ENCODE results near the gene TBCD. TPM values are rescaled to one million over a fixed set of nuclear protein-coding genes. Genes with fewer than 3 reads are reported as not detected.

Gene TBCD
- total RNA-seq, 1 donor from 2014 or later: 84.8 TPM

DNA sequence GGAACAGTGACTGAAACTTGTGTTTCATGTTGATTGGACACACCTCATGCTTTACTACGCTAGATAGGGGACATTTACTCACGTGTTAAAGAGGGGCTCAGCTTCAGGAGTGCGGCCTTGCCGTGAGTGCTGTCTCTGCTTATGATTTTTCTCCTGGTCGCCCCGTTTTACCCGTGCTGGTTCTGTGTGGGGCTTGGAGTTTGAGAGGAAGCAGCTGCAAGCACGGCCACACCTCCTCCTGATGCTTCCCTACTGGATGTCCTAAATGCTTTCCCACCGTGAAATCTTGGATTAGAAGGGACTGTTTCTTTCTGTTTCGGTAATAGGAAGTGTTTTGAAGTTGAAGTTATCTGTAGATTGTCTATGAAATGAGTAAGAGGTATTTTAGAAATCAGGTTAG lies 141.9 kb downstream of the TBCD start:
- H3K27ac ChIP-seq: peak overlapping the region; percentile 13
- H3K4me3 ChIP-seq: no peak overlapping the region
- no peaks in the 10 kb centered on the region for H3K9me3 ChIP-seq
- no peaks in the 10 kb centered on the region for H3K27me3 ChIP-seq (ENCODE audit: low read depth)
- H3K4me1 ChIP-seq: peaks cover 37% of the 10 kb centered on the region
- TF ChIP-seq, protein P1, sequence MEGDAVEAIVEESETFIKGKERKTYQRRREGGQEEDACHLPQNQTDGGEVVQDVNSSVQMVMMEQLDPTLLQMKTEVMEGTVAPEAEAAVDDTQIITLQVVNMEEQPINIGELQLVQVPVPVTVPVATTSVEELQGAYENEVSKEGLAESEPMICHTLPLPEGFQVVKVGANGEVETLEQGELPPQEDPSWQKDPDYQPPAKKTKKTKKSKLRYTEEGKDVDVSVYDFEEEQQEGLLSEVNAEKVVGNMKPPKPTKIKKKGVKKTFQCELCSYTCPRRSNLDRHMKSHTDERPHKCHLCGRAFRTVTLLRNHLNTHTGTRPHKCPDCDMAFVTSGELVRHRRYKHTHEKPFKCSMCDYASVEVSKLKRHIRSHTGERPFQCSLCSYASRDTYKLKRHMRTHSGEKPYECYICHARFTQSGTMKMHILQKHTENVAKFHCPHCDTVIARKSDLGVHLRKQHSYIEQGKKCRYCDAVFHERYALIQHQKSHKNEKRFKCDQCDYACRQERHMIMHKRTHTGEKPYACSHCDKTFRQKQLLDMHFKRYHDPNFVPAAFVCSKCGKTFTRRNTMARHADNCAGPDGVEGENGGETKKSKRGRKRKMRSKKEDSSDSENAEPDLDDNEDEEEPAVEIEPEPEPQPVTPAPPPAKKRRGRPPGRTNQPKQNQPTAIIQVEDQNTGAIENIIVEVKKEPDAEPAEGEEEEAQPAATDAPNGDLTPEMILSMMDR (IDR thresholded peaks at IDR 0.05): no peak
- intact Hi-C loops (cut with DNase I): no loop called here
- no peak for DNase-seq
- H3K36me3 ChIP-seq: peaks cover 20% of the 10 kb centered on the region
- ATAC-seq: no peak

DNA sequence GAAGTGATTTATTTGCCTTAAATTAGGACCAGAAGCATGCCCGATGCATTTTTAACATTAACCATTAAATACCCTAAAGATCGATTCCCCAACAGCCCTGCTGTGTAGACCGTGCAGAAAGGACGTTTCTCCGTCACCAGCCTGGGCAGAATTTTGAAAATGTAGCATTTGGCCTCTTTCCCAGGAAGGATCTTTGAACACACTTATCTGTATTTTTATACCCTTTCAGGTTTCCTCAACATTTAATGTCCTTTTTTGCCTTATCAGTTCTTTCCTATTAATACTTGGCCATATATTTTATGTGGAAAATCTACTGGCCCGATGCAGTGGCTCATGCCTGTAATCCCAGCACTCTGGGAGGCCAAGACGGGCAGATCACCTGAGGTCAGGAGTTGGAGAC lies 142.5 kb downstream of the TBCD start:
- peaks cover 37% of the 10 kb centered on the region for H3K4me1 ChIP-seq
- DNase-seq: no peak
- TF ChIP-seq, protein P1 (IDR thresholded peaks at IDR 0.05): no peak

DNA sequence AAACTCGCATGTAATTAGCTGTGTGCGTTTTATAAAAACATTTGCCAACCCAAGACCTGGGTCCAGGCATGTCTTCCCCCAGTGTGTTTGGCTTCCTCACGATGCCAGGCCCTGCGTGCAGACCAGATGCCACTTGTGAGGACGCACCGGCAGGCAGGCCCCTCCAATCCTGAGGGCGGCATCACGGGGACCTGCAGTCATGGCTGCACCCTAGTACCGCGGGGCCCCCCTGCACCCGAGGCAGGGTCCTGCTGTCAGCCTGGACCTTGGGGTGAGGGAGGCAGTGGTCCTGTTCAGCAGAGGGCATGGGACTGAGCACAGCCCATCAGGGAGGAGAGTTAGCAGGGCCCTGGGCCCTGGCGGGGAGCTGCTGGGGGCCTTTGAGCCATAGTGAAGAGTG lies 143.2 kb downstream of the TBCD start:
- TF ChIP-seq, protein P1 (IDR thresholded peaks at IDR 0.05): no peak
- H3K4me1 ChIP-seq: peaks cover 37% of the 10 kb centered on the region
- ATAC-seq: no peak

More for the DNA sequence above, 142.5 kb downstream of the TBCD start:
- H3K9me3 ChIP-seq: no peaks in the 10 kb centered on the region
- H3K27me3 ChIP-seq (ENCODE audit: low read depth): no peaks in the 10 kb centered on the region
- peak overlapping the region; percentile 13 for H3K27ac ChIP-seq
- intact Hi-C loops (cut with DNase I): no loop called here
- H3K4me3 ChIP-seq: no peak overlapping the region
- peaks cover 20% of the 10 kb centered on the region for H3K36me3 ChIP-seq
- ATAC-seq: no peak

DNA sequence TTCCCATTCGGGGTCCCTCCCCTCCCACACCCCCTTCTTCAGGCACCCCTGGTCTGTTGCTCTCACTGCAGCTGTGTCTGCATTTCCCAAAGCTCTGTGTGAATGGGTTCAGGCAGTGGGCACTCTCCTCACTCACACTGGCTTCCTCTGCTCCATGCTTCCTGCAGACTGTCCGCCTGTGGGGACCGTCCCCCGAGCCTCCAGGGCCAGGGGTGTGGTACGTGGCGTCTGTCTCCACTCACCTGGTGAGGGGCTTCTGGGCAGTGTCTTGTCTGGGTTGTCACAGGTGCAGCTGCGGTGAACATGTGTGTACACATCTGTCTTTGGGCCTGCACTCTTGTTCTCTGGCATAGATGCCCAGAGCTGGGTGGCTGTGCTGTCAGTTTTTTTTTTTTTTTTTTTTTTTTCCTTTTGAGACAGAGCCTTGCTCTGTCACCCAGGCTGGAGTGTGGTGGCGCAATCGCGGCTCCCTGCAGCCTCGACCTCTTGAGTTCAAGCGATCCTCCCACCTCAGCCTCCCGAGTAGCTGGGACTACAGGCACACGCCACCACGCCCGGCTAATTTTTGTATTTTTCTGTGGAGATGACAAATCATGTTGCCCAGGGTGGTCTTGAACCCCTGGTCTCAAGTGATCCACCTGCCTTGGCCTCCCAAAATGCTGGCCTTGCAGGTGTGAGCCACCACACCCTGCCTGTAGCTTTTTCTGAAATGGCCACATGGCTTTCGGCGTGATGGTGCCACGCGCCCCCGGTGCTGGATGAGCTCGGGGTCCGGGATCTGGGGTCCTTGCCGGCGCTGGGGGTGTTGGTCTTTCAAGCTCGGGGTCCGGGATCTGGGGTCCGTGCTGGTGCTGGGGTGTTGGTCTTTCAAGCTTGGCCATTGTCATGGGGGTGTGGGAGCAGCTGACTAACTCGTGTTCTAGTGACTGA lies 144.5 kb downstream of the TBCD start:
- H3K4me1 ChIP-seq: peaks cover 33% of the 10 kb centered on the region
- ATAC-seq (no peak), DNase-seq (peak; percentile 16)
- H3K4me3 ChIP-seq: no peak overlapping the region
- TF ChIP-seq, protein P1 (IDR thresholded peaks at IDR 0.05): no peak
- intact Hi-C loops (cut with DNase I): no loop called here
- no peaks in the 10 kb centered on the region for H3K27me3 ChIP-seq (ENCODE audit: low read depth)
- H3K9me3 ChIP-seq: no peaks in the 10 kb centered on the region
- H3K27ac ChIP-seq: no peak overlapping the region
- peaks cover 14% of the 10 kb centered on the region for H3K36me3 ChIP-seq

More for the DNA sequence above, 143.2 kb downstream of the TBCD start:
- no peaks in the 10 kb centered on the region for H3K9me3 ChIP-seq
- H3K27me3 ChIP-seq (ENCODE audit: low read depth): no peaks in the 10 kb centered on the region
- peaks cover 15% of the 10 kb centered on the region for H3K36me3 ChIP-seq
- intact Hi-C loops (cut with DNase I): no loop called here
- DNase-seq: no peak
- H3K4me3 ChIP-seq: no peak overlapping the region
- H3K27ac ChIP-seq: no peak overlapping the region

DNA sequence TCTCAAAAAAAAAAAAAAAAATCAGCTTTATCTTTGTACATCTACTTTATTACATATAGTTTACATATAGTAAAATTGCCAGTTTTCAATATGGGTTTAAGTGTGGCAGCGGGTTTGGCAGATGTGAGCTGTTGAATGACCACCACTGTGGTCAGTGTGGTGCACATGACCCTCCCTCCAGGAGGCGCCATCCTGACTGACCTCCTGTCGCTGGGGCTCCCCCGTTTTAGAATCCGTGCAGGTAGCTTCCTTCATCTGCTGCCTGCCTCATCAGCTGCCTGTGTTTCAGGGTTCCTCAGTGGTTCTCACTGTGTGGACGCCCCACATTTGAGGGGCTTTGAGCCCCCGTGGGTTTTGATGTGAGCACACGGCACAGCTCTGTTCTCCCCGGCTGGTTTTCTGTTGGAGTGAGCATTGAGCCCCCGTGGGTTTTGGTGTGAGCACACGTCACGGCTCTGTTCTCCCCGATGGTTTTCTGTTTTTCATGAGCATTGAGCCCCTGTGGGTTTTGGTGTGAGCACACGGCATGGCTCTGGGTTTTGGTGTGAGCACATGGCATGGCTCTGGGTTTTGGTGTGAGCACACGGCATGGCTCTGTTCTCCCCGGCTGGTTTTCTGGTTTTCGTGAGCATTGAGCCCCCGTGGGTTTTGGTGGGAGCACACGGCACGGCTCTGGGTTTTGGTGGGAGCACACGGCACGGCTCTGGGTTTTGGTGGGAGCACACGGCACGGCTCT lies 145.8 kb downstream of the TBCD start:
- Histone ChIP-seq H3K27ac (no peak overlapping the region), H3K36me3 (peaks cover 26% of the 10 kb centered on the region), H3K4me3 (no peak overlapping the region), H3K9me3 (no peaks in the 10 kb centered on the region), H3K4me1 (peaks cover 19% of the 10 kb centered on the region), H3K27me3 (ENCODE audit: low read depth) (no peaks in the 10 kb centered on the region)
- TF ChIP-seq, protein P1 (IDR thresholded peaks at IDR 0.05): no peak
- ATAC-seq (no peak), DNase-seq (peak; percentile 13)
- intact Hi-C loops (cut with DNase I): no loop called here

Data from lower lobe of right lung (tissue), 2 donors.